ENCODE results near the gene TPCN2.

TPCN2 gene

GRCh38 chr11:69167130-69167915 lies 118.6 kb downstream of the TPCN2 start:
- 85% methylated on average over 10 of the region's 10 CpGs for WGBS

GRCh38 chr11:69167916-69168691 lies 119.4 kb downstream of the TPCN2 start:
- 74% methylated on average over 9 of the region's 9 CpGs for WGBS
- Histone ChIP-seq H3K4me3 (ENCODE audit: low read length) (no peak overlapping the region), H3K9ac (ENCODE audit: low read depth, low read length) (no peak overlapping the region), H3K4me1 (ENCODE audit: insufficient read depth, low read length) (peaks cover 8% of the 10 kb centered on the region; the same call in 1 of the 2 replicates), H3K27ac (ENCODE audit: low read depth, low read length) (no peak overlapping the region), H3K27me3 (ENCODE audit: insufficient read depth, low read length) (no peaks in the 10 kb centered on the region), H3K9me3 (ENCODE audit: insufficient read depth, low read depth, low read length) (peaks cover 10% of the 10 kb centered on the region; the same call in 1 of the 2 replicates), H3K36me3 (ENCODE audit: insufficient read depth, low read length) (no peaks in the 10 kb centered on the region)

More at GRCh38 chr11:69167130-69167915, 118.6 kb downstream of the TPCN2 start:
- Histone ChIP-seq H3K4me1 (ENCODE audit: insufficient read depth, low read length) (peaks cover 8% of the 10 kb centered on the region; the same call in 1 of the 2 replicates), H3K4me3 (ENCODE audit: low read length) (no peak overlapping the region), H3K27ac (ENCODE audit: low read depth, low read length) (no peak overlapping the region), H3K27me3 (ENCODE audit: insufficient read depth, low read length) (no peaks in the 10 kb centered on the region), H3K9me3 (ENCODE audit: insufficient read depth, low read depth, low read length) (peaks cover 13% of the 10 kb centered on the region; the same call in 1 of the 2 replicates), H3K9ac (ENCODE audit: low read depth, low read length) (no peak overlapping the region), H3K36me3 (ENCODE audit: insufficient read depth, low read length) (no peaks in the 10 kb centered on the region)

DNA sequence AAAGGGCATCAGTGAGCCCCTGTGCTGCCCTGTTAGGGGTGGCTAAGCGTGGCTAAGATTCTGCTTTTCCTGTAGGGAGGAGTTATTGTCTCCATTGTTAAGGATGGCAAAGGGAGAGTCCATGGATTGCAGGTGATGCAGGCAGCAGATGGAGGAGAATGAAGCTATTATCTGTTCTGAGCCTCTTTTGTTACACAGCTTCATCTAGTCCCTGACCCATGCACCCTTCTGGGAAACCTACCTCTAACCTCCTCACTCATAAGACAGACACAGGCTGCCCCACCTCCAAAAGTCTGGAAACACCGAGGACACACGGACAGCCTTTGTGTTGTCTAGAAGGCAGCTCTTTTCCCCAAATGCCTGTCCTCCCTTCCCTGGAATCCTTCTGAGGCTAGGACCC lies 120.7 kb downstream of the TPCN2 start:
- H3K27me3 ChIP-seq (ENCODE audit: insufficient read depth, low read length): no peaks in the 10 kb centered on the region
- H3K27ac ChIP-seq (ENCODE audit: low read depth, low read length): no peak overlapping the region
- no peak overlapping the region for H3K9ac ChIP-seq (ENCODE audit: low read depth, low read length)
- WGBS: 90% methylated on average over 3 of the region's 3 CpGs
- H3K4me1 ChIP-seq (ENCODE audit: insufficient read depth, low read length): peaks cover 8% of the 10 kb centered on the region; the same call in 1 of the 2 replicates
- H3K4me3 ChIP-seq (ENCODE audit: low read length): no peak overlapping the region
- H3K9me3 ChIP-seq (ENCODE audit: insufficient read depth, low read depth, low read length): no peaks in the 10 kb centered on the region
- H3K36me3 ChIP-seq (ENCODE audit: insufficient read depth, low read length): no peaks in the 10 kb centered on the region

- Histone ChIP-seq H3K36me3 (ENCODE audit: insufficient read depth, low read length) (no peaks in the 10 kb centered on the region), H3K27me3 (ENCODE audit: insufficient read depth, low read length) (no peaks in the 10 kb centered on the region), H3K27ac (ENCODE audit: low read depth, low read length) (no peak overlapping the region), H3K9me3 (ENCODE audit: insufficient read depth, low read depth, low read length) (no peaks in the 10 kb centered on the region), H3K4me1 (ENCODE audit: insufficient read depth, low read length) (peaks cover 8% of the 10 kb centered on the region; the same call in 1 of the 2 replicates), H3K4me3 (ENCODE audit: low read length) (no peak overlapping the region), H3K9ac (ENCODE audit: low read depth, low read length) (no peak overlapping the region)
- WGBS: 89% methylated on average over 5 of the region's 6 CpGs
These were observed 122.0 kb downstream of the TPCN2 start for GRCh38 chr11:69170704-69171103.

DNA sequence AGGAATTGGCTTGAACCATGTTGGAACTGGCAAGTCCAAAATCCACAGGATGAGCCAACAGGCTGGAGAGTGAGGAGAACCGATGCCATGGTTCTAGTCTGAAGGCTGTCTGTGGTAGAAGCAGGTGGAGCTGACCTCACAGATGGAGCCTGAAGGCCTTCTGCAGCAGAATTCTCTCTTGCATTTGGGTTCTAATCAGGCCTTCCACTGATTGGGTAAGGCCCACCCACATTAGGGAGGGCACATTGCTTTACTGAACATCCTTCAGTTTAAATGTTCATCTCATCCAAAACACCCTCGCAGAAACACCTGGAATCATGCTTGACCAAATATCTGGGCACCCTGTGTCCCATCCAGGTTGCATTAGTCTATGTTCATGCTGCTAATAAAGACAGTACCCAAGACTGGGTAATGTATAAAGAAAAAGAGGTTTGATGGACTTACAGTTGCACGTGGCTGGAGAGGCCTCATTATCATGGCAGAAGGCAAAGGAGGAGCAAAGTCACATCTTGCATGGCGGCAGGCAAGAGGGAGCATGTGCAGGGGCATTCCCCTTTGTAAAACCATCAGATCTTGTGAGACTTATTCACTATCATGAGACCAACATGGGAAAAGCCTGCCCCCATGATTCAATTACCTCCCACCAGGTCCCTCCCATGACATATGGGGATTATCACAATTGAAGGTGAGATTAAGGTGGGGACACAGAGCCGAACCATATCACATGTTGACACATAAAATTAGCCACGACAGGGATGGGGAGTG lies 122.9 kb downstream of the TPCN2 start:
- no peaks in the 10 kb centered on the region for H3K36me3 ChIP-seq (ENCODE audit: insufficient read depth, low read length)
- H3K27ac ChIP-seq (ENCODE audit: low read depth, low read length): no peak overlapping the region
- H3K9me3 ChIP-seq (ENCODE audit: insufficient read depth, low read depth, low read length): no peaks in the 10 kb centered on the region
- WGBS: 92% methylated on average over 6 of the region's 6 CpGs
- no peak overlapping the region for H3K4me3 ChIP-seq (ENCODE audit: low read length)
- no peaks in the 10 kb centered on the region for H3K27me3 ChIP-seq (ENCODE audit: insufficient read depth, low read length)
- no peak overlapping the region for H3K9ac ChIP-seq (ENCODE audit: low read depth, low read length)
- peaks cover 4% of the 10 kb centered on the region; the same call in 1 of the 2 replicates for H3K4me1 ChIP-seq (ENCODE audit: insufficient read depth, low read length)

DNA sequence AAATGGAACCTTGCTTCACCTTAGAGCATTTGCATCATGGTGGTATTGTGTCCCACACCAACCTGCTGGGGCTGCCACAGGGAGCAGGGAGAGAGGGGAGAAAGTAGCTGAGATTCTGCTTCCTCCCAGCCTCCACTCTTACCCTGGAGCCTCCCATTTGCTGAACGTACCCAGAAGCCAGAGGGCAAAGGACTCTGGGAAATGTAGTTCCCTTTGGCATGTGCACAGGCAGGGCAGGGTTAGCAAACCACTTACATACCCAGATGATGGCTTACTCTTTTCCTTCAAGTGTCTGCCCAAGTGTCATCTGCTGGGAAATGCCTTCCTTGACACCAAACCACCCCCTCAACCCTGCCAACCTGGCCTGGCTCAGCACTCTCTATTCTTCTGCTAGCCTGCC lies 123.9 kb downstream of the TPCN2 start:
- no peak overlapping the region for H3K4me3 ChIP-seq (ENCODE audit: low read length)
- H3K4me1 ChIP-seq (ENCODE audit: insufficient read depth, low read length): no peaks in the 10 kb centered on the region
- H3K27me3 ChIP-seq (ENCODE audit: insufficient read depth, low read length): no peaks in the 10 kb centered on the region
- H3K9me3 ChIP-seq (ENCODE audit: insufficient read depth, low read depth, low read length): no peaks in the 10 kb centered on the region
- 29% methylated on average over 1 of the region's 1 CpG for WGBS
- no peak overlapping the region for H3K9ac ChIP-seq (ENCODE audit: low read depth, low read length)
- H3K36me3 ChIP-seq (ENCODE audit: insufficient read depth, low read length): no peaks in the 10 kb centered on the region
- no peak overlapping the region for H3K27ac ChIP-seq (ENCODE audit: low read depth, low read length)

DNA sequence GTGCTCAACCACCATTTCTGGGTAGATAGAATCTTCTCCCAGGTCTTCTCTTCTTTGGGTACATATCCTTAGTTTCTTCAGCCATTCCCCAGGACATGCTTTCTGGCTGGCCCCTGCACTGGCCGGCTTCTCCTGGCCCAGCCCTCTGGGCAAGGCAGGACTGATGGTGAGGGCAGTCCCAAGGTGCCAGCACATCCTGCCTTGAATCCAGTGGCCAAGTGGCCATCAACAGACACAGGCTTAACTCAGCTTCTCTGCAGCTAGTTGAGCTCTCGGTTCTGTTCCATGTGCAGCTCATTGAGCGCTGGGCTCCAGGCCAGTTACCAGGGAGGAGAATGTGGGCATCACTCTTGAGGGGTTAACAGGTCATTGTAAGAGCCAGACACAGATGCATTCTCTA lies 124.6 kb downstream of the TPCN2 start:
- no peak overlapping the region for H3K9ac ChIP-seq (ENCODE audit: low read depth, low read length)
- H3K4me1 ChIP-seq (ENCODE audit: insufficient read depth, low read length): no peaks in the 10 kb centered on the region
- no peaks in the 10 kb centered on the region for H3K9me3 ChIP-seq (ENCODE audit: insufficient read depth, low read depth, low read length)
- no peak overlapping the region for H3K27ac ChIP-seq (ENCODE audit: low read depth, low read length)
- H3K4me3 ChIP-seq (ENCODE audit: low read length): no peak overlapping the region
- no peaks in the 10 kb centered on the region for H3K36me3 ChIP-seq (ENCODE audit: insufficient read depth, low read length)
- WGBS: 93% methylated on average over 3 of the region's 3 CpGs
- H3K27me3 ChIP-seq (ENCODE audit: insufficient read depth, low read length): no peaks in the 10 kb centered on the region

- no peak overlapping the region for H3K4me3 ChIP-seq (ENCODE audit: low read length)
- no peaks in the 10 kb centered on the region for H3K36me3 ChIP-seq (ENCODE audit: insufficient read depth, low read length)
- H3K27me3 ChIP-seq (ENCODE audit: insufficient read depth, low read length): no peaks in the 10 kb centered on the region
- no peak overlapping the region for H3K27ac ChIP-seq (ENCODE audit: low read depth, low read length)
- WGBS: 98% methylated on average over 8 of the region's 8 CpGs
- no peaks in the 10 kb centered on the region for H3K4me1 ChIP-seq (ENCODE audit: insufficient read depth, low read length)
- no peaks in the 10 kb centered on the region for H3K9me3 ChIP-seq (ENCODE audit: insufficient read depth, low read depth, low read length)
- H3K9ac ChIP-seq (ENCODE audit: low read depth, low read length): no peak overlapping the region
These were observed 125.3 kb downstream of the TPCN2 start for GRCh38 chr11:69173925-69174581.

DNA sequence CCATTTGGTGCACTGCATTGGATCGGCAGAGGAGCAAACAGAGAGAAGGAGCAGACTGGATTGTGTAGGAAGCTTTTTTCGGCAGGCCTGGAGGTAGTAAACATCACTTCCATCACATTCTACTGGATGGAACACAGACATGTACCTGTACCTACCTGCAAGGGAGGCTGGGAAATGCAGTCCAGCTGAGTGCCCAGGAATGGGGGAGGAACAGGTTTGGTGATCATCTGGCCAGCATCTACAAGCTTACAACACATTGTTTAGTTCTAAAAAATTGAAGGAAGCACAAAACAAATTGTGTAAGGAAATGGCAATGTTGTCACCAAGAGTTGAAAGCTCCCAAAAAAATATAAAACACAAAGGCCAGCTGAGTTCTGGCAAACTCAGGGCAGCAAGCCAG lies 126.1 kb downstream of the TPCN2 start:
- H3K9me3 ChIP-seq (ENCODE audit: insufficient read depth, low read depth, low read length): no peaks in the 10 kb centered on the region
- H3K36me3 ChIP-seq (ENCODE audit: insufficient read depth, low read length): no peaks in the 10 kb centered on the region
- no peaks in the 10 kb centered on the region for H3K4me1 ChIP-seq (ENCODE audit: insufficient read depth, low read length)
- no peak overlapping the region for H3K4me3 ChIP-seq (ENCODE audit: low read length)
- H3K27ac ChIP-seq (ENCODE audit: low read depth, low read length): no peak overlapping the region
- no peak overlapping the region for H3K9ac ChIP-seq (ENCODE audit: low read depth, low read length)
- WGBS: 100% methylated on average over 1 of the region's 2 CpGs
- H3K27me3 ChIP-seq (ENCODE audit: insufficient read depth, low read length): no peaks in the 10 kb centered on the region

GRCh38 chr11:69178819-69179482 lies 130.2 kb downstream of the TPCN2 start:
- Histone ChIP-seq H3K4me3 (ENCODE audit: low read length) (no peak overlapping the region), H3K9ac (ENCODE audit: low read depth, low read length) (no peak overlapping the region), H3K4me1 (ENCODE audit: insufficient read depth, low read length) (no peaks in the 10 kb centered on the region), H3K27me3 (ENCODE audit: insufficient read depth, low read length) (no peaks in the 10 kb centered on the region), H3K36me3 (ENCODE audit: insufficient read depth, low read length) (no peaks in the 10 kb centered on the region), H3K27ac (ENCODE audit: low read depth, low read length) (no peak overlapping the region), H3K9me3 (ENCODE audit: insufficient read depth, low read depth, low read length) (no peaks in the 10 kb centered on the region)
- 90% methylated on average over 9 of the region's 9 CpGs for WGBS

Measured in HUES64 (cell line).